Liver (tissue), 9 donors: ENCODE measurements around the gene FAM89A. TPM values are rescaled to one million over a fixed set of nuclear protein-coding genes. Genes with fewer than 3 reads are reported as not detected.
"Not testable (repeated sequence)": the region's sequence is repeated elsewhere in the genome, so short reads cannot be mapped to it uniquely, and the experiment has no call there.

Source experiments
- DNase-seq: peaks from one replicate; pipeline ENCODE4 v3.0.0-alpha.2; 2017; ENCODE audit warnings: low spot score
- H3K27ac ChIP-seq, 2 donors: one replicate each; pipeline ENCODE4 v1.7.0; 2013; ENCODE audit warnings: inconsistent platforms in 2 of 2, low read length in 2 of 2, control low read depth in 1 of 2, low read depth in 1 of 2, mild to moderate bottlenecking in 1 of 2
- H3K27me3 ChIP-seq, 4 donors: one replicate each; pipeline versions ENCODE4 v1.6.1 to v1.7.0; 2013; ENCODE audit warnings: low read length in 3 of 4, inconsistent platforms in 1 of 4, mild to moderate bottlenecking in 1 of 4, moderate library complexity in 1 of 4; ENCODE audit not compliant: control insufficient read depth in 4 of 4, insufficient read depth in 4 of 4
- H3K36me3 ChIP-seq, 4 donors: one replicate each; pipeline versions ENCODE4 v1.6.1 to v1.7.0; 2013; ENCODE audit warnings: low read length in 3 of 4, mild to moderate bottlenecking in 3 of 4, low read depth in 1 of 4, moderate library complexity in 1 of 4; ENCODE audit not compliant: control insufficient read depth in 4 of 4, insufficient read depth in 3 of 4
- H3K4me1 ChIP-seq, 4 donors: one replicate each; pipeline versions ENCODE4 v1.6.1 to v1.7.0; 2013; ENCODE audit warnings: low read length in 3 of 4, mild to moderate bottlenecking in 3 of 4, moderate library complexity in 1 of 4; ENCODE audit not compliant: control insufficient read depth in 4 of 4, insufficient read depth in 4 of 4
- H3K4me3 ChIP-seq, 3 donors: one replicate each; pipeline versions ENCODE4 v1.6.1 to v1.7.0; 2013; ENCODE audit warnings: low read length in 3 of 3, control low read depth in 1 of 3, low read depth in 1 of 3, mild to moderate bottlenecking in 1 of 3
- H3K9ac ChIP-seq, 2 donors: one replicate each; pipeline ENCODE4 v1.7.0; 2013; ENCODE audit warnings: low read length in 2 of 2, mild to moderate bottlenecking in 2 of 2, moderate library complexity in 2 of 2, control low read depth in 1 of 2, low read depth in 1 of 2
- H3K9me3 ChIP-seq, 4 donors: one replicate each; pipeline versions ENCODE4 v1.6.1 to v1.7.0; 2013; ENCODE audit warnings: low read length in 3 of 4; ENCODE audit not compliant: control insufficient read depth in 4 of 4
- EGR1 ChIP-seq, 2 donors: IDR thresholded peaks; 2 replicates each; pipeline ENCODE4 v1.6.1; 2016 to 2018; ENCODE audit warnings: antibody characterized with exemption in 2 of 2, low read depth in 2 of 2
- FOXA1 ChIP-seq: IDR thresholded peaks from 2 replicates; pipeline ENCODE4 v1.6.1; 2016; ENCODE audit warnings: antibody characterized with exemption
- FOXA2 ChIP-seq: IDR thresholded peaks from 2 replicates; pipeline ENCODE4 v1.6.1; 2016; ENCODE audit warnings: antibody characterized with exemption
- GABPA ChIP-seq, 2 donors: IDR thresholded peaks in 1 of 2; conservative IDR thresholded peaks in 1 of 2; 2 replicates each; pipeline ENCODE4 v1.6.1; 2016; ENCODE audit warnings: antibody characterized with exemption in 2 of 2, mild to moderate bottlenecking in 1 of 2, moderate library complexity in 1 of 2
- HNF4A ChIP-seq, 2 donors: conservative IDR thresholded peaks; 2 replicates each; pipeline ENCODE4 v1.6.1; 2016; ENCODE audit warnings: antibody characterized with exemption in 2 of 2, mild to moderate bottlenecking in 2 of 2
- HNF4G ChIP-seq: IDR thresholded peaks from 2 replicates; pipeline ENCODE4 v1.6.1; 2016; ENCODE audit warnings: antibody characterized with exemption
- JUND ChIP-seq, 2 donors: IDR thresholded peaks; 2 replicates each; pipeline ENCODE4 v1.6.1; 2016; ENCODE audit warnings: antibody characterized with exemption in 2 of 2
- NR2F2 ChIP-seq: IDR thresholded peaks from 2 replicates; pipeline ENCODE4 v1.6.1; 2016; ENCODE audit warnings: antibody characterized with exemption
- RXRA ChIP-seq, 2 donors: IDR thresholded peaks; 2 replicates each; pipeline ENCODE4 v1.6.1; 2017 to 2018; ENCODE audit warnings: antibody characterized with exemption in 2 of 2, mild to moderate bottlenecking in 1 of 2
- SP1 ChIP-seq: IDR thresholded peaks from 2 replicates; pipeline ENCODE4 v1.6.1; 2018; ENCODE audit warnings: antibody characterized with exemption, mild to moderate bottlenecking
- TAF1 ChIP-seq: conservative IDR thresholded peaks from 2 replicates; pipeline ENCODE4 v1.6.1; 2016; ENCODE audit warnings: antibody characterized with exemption, mild to moderate bottlenecking
- WGBS: extraction: QIAGEN DNeasy Blood & Tissue Kit; methylation state at CpG from one replicate; pipeline ENCODE4 v1.1.7; 2013; 5-methylcytosine and 5-hydroxymethylcytosine counted together
- polyA plus RNA-seq, 2 donors: library from polyadenylated mRNA; stranded (reverse) in 1 of 2; unstranded in 1 of 2; fragments of 200-250 nt in 1 of 2; fragments of >200 nt in 1 of 2; fragmentation: Nextera tagmentation in 1 of 2; extraction: Ambion mirVana in 1 of 2; gene quantifications; one replicate each; pipeline versions ENCODE4 v1.2.1 to v1.2.3, GENCODE V29; 2013 to 2015
- total RNA-seq, 2 donors: library from RNA; depleted of rRNA; stranded (reverse); fragments of >200 nt; gene quantifications; one replicate each; pipeline ENCODE4 v1.2.3, GENCODE V29; 2014
- TF ChIP-seq, protein P1 (sequence below): IDR thresholded peaks from 2 replicates; pipeline ENCODE4 v1.6.1; 2016; ENCODE audit warnings: antibody characterized with exemption
- TF ChIP-seq, protein P2 (sequence below): fragments of 150-350 bp; IDR thresholded peaks from 2 replicates; pipeline ENCODE4 v1.5.1; 2017; ENCODE audit warnings: improper control_type of control experiment, low read depth, low read length; ENCODE audit not compliant: missing input control
- TF ChIP-seq, protein P3 (sequence below): IDR thresholded peaks from 2 replicates; pipeline ENCODE4 v1.6.1; 2016; ENCODE audit warnings: antibody characterized with exemption, mild to moderate bottlenecking
- TF ChIP-seq, protein P4 (sequence below): IDR thresholded peaks from 2 replicates; pipeline ENCODE4 v1.6.1; 2016; ENCODE audit warnings: antibody characterized with exemption
- TF ChIP-seq, protein P5 (sequence below): IDR thresholded peaks from 2 replicates; pipeline ENCODE4 v1.6.1; 2016; ENCODE audit warnings: antibody characterized with exemption
- donor health status: healthy.
- donor health status: healthy.
- donor health status: healthy.
- donor health status: healthy.
- donor health status: healthy.

FAM89A gene
- total and polyA plus RNA-seq, 4 donors = 5.3 to 8.8 (median 8.1) TPM

DNA sequence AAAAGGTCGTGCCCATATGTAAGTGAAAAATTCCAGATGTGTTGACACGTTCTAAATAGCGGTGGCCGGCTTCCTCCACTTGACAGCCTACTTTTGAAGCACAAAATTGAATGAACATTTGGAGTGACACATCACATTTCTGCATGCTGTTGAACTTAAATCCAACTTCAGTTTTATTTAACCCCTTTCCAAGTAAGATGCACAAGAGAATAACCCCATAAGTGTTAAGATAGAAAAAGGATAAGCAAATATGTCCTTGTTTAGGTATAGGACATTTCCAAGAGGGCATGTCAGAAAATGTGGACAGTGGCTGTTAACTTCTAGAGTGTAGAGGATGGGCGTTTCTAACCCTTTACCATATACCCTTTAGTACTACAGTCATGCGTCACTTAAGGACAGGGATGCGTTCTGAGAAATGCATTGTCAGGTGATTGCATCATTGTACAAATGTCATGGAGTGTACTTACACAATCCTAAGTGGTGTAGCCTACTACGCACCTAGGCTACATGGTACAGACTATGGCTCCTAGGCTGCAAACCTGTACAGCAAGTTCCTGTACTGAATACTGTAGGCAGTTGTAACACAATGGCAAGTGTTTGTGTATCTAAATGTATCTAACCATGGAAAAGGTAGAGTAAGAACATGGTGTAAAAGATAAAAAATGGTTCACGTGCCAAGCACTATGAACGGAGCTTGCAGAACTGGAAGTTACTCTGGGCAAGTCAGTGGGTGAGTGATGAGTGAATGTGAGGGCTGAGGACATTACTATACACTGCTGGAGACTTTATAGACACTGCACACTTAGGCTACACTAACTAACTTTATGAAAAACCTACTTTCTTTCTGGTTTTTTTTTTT, 9.3 kb upstream of the FAM89A start:
- H3K27ac ChIP-seq = no peak overlapping the region
- TF ChIP-seq RXRA (IDR thresholded peaks at IDR 0.05) (no peak), HNF4A (conservative IDR thresholded peaks at IDR 0.05) (no peak), SP1 (no peak), HNF4G (no peak), FOXA1 (no peak), EGR1 (IDR thresholded peaks at IDR 0.05; ENCODE audit: low read depth in 2 of 2) (no peak), FOXA2 (no peak), NR2F2 (no peak), TAF1 (no peak), GABPA (IDR thresholded peaks at IDR 0.05 in 1 of 2, conservative IDR thresholded peaks at IDR 0.05 in 1 of 2) (no peak), JUND (IDR thresholded peaks at IDR 0.05) (no peak)
- TF ChIP-seq, protein P1, sequence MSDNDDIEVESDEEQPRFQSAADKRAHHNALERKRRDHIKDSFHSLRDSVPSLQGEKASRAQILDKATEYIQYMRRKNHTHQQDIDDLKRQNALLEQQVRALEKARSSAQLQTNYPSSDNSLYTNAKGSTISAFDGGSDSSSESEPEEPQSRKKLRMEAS = no peak
- TF ChIP-seq, protein P2, sequence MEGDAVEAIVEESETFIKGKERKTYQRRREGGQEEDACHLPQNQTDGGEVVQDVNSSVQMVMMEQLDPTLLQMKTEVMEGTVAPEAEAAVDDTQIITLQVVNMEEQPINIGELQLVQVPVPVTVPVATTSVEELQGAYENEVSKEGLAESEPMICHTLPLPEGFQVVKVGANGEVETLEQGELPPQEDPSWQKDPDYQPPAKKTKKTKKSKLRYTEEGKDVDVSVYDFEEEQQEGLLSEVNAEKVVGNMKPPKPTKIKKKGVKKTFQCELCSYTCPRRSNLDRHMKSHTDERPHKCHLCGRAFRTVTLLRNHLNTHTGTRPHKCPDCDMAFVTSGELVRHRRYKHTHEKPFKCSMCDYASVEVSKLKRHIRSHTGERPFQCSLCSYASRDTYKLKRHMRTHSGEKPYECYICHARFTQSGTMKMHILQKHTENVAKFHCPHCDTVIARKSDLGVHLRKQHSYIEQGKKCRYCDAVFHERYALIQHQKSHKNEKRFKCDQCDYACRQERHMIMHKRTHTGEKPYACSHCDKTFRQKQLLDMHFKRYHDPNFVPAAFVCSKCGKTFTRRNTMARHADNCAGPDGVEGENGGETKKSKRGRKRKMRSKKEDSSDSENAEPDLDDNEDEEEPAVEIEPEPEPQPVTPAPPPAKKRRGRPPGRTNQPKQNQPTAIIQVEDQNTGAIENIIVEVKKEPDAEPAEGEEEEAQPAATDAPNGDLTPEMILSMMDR = no peak
- TF ChIP-seq, protein P3, sequence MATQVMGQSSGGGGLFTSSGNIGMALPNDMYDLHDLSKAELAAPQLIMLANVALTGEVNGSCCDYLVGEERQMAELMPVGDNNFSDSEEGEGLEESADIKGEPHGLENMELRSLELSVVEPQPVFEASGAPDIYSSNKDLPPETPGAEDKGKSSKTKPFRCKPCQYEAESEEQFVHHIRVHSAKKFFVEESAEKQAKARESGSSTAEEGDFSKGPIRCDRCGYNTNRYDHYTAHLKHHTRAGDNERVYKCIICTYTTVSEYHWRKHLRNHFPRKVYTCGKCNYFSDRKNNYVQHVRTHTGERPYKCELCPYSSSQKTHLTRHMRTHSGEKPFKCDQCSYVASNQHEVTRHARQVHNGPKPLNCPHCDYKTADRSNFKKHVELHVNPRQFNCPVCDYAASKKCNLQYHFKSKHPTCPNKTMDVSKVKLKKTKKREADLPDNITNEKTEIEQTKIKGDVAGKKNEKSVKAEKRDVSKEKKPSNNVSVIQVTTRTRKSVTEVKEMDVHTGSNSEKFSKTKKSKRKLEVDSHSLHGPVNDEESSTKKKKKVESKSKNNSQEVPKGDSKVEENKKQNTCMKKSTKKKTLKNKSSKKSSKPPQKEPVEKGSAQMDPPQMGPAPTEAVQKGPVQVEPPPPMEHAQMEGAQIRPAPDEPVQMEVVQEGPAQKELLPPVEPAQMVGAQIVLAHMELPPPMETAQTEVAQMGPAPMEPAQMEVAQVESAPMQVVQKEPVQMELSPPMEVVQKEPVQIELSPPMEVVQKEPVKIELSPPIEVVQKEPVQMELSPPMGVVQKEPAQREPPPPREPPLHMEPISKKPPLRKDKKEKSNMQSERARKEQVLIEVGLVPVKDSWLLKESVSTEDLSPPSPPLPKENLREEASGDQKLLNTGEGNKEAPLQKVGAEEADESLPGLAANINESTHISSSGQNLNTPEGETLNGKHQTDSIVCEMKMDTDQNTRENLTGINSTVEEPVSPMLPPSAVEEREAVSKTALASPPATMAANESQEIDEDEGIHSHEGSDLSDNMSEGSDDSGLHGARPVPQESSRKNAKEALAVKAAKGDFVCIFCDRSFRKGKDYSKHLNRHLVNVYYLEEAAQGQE = no peak
- TF ChIP-seq, protein P4, sequence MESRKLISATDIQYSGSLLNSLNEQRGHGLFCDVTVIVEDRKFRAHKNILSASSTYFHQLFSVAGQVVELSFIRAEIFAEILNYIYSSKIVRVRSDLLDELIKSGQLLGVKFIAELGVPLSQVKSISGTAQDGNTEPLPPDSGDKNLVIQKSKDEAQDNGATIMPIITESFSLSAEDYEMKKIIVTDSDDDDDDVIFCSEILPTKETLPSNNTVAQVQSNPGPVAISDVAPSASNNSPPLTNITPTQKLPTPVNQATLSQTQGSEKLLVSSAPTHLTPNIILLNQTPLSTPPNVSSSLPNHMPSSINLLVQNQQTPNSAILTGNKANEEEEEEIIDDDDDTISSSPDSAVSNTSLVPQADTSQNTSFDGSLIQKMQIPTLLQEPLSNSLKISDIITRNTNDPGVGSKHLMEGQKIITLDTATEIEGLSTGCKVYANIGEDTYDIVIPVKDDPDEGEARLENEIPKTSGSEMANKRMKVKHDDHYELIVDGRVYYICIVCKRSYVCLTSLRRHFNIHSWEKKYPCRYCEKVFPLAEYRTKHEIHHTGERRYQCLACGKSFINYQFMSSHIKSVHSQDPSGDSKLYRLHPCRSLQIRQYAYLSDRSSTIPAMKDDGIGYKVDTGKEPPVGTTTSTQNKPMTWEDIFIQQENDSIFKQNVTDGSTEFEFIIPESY = no peak
- TF ChIP-seq, protein P5, sequence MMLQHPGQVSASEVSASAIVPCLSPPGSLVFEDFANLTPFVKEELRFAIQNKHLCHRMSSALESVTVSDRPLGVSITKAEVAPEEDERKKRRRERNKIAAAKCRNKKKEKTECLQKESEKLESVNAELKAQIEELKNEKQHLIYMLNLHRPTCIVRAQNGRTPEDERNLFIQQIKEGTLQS = no peak
- peaks cover 0 to 16% (median 12%) of the 10 kb centered on the region in 4 donors for H3K4me1 ChIP-seq
- H3K4me3 ChIP-seq = no peak overlapping the region
- WGBS = 74% methylated on average over 10 of the region's 10 CpGs
- no peaks in the 10 kb centered on the region for H3K27me3 ChIP-seq
- no peak overlapping the region for H3K9ac ChIP-seq
- no peaks in the 10 kb centered on the region for H3K36me3 ChIP-seq
- no peaks in the 10 kb centered on the region for H3K9me3 ChIP-seq
- DNase-seq = no peak

DNA sequence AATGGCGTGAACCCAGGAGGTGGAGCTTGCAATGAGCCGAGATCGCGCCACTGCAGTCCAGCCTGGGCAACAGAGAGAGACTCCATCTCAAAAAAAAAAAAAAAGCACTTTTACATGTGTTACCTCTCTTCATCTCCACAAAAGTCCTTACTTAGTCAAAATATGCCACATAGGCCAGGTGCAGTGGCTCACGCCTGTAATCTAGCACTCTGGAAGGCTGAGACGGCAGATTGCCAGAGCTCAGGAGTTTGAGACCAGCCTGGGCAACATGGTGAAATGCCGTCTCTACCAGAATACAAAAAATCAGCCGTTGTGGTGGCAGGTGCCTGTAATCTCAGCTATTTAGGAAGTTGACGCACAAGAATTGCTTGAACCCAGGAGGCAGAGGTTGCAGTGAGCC, 8.4 kb upstream of the FAM89A start:
- H3K9ac ChIP-seq, H3K27ac ChIP-seq, H3K4me1 ChIP-seq, H3K27me3 ChIP-seq, DNase-seq, H3K9me3 ChIP-seq, H3K4me3 ChIP-seq, H3K36me3 ChIP-seq: not testable (repeated sequence)
- WGBS = 85% methylated on average over 9 of the region's 9 CpGs

DNA sequence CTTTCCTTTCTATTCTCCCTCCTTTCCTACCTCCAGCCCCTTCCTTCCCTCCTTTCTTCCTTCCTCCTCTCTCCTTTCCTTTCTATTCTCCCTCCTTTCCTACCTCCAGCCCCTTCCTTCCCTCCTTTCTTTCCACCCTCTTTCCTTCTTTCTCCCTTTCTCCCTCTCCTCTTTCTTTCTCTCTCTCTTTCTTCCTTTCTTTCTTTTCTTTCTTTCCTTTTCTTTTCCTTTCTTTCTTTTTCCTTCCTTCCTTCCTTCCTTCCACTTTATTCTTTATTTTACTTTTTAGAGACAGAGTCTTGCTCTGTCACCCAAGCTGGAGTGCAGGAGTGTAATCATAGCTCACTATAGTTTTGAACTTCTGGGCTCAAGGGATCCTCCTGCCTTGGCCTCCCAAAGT, 7.5 kb upstream of the FAM89A start:
- H3K27me3 ChIP-seq, H3K4me1 ChIP-seq, DNase-seq, H3K9ac ChIP-seq, H3K9me3 ChIP-seq, H3K36me3 ChIP-seq, H3K4me3 ChIP-seq, H3K27ac ChIP-seq: not testable (repeated sequence)
